Stimulated activated CD8-positive, alpha-beta memory T cell treated with anti-CD3 and anti-CD28 coated beads, Interleukin-7, amount 100 ng/mL, for 48 hours (primary cell): ENCODE measurements around the gene OGA.

Experiments used
- DNase-seq, 2 donors: peaks; one replicate each; pipeline ENCODE4 v3.0.0-alpha.2; 2020; ENCODE audit warnings: low read depth in 1 of 2; ENCODE audit errors: extremely low read depth in 1 of 2

OGA gene

GRCh38 chr10:101818119-101818871 lies at the start of gene OGA:
Gene OGA (minus strand): TSS chr10:101818444. CDS start chr10:101818022, 422 bp downstream.
- peak; percentile 93 to 97 for DNase-seq

- DNase-seq: no peak
These were observed 49.7 kb upstream of the OGA start for GRCh38 chr10:101867931-101868330.

GRCh38 chr10:101859530-101859929 lies 41.3 kb upstream of the OGA start:
- DNase-seq: no peak

- DNase-seq: no peak
These were observed 40.7 kb upstream of the OGA start for GRCh38 chr10:101858723-101859500.

- DNase-seq: no peak
These were observed 39.7 kb upstream of the OGA start for GRCh38 chr10:101857802-101858476.

- no peak for DNase-seq
These were observed 38.4 kb upstream of the OGA start for GRCh38 chr10:101856626-101857025.

- no peak for DNase-seq
These were observed 33.3 kb upstream of the OGA start for GRCh38 chr10:101851411-101852116.

GRCh38 chr10:101850749-101851148 lies 32.5 kb upstream of the OGA start:
- DNase-seq: no peak

GRCh38 chr10:101848894-101849351 lies 30.7 kb upstream of the OGA start:
- DNase-seq: no peak

GRCh38 chr10:101848408-101848807 lies 30.2 kb upstream of the OGA start:
- no peak for DNase-seq

- DNase-seq: no peak
These were observed 27.6 kb upstream of the OGA start for GRCh38 chr10:101845893-101846292.

GRCh38 chr10:101843032-101844021 lies 25.1 kb upstream of the OGA start, which contains the start of gene KCNIP2:
Gene KCNIP2 (minus strand): TSS chr10:101843800. CDS start chr10:101843568, 232 bp downstream.
- no peak for DNase-seq

GRCh38 chr10:101841826-101842225 lies 23.6 kb upstream of the OGA start:
- DNase-seq: no peak

GRCh38 chr10:101840741-101841453 lies 22.7 kb upstream of the OGA start:
- peak in 1 of 2 donors; percentile 65 for DNase-seq

- no peak for DNase-seq
These were observed 21.9 kb upstream of the OGA start for GRCh38 chr10:101840102-101840684.

GRCh38 chr10:101839416-101840063 lies 21.3 kb upstream of the OGA start:
- DNase-seq: peak in 1 of 2 donors; percentile 54

- DNase-seq: no peak
These were observed 20.8 kb upstream of the OGA start for GRCh38 chr10:101839002-101839401.

GRCh38 chr10:101838416-101838970 lies 20.2 kb upstream of the OGA start:
- no peak for DNase-seq
